Nephron progenitor cell (in vitro differentiated cells): ENCODE data around the gene FLT1.

Experiments
- DNase-seq: peaks from one replicate; pipeline ENCODE4 v3.0.0; 2021
- H3K27ac Mint-ChIP-seq: 2 replicates; pipeline ENCODE4 v1.8.0; 2021; ENCODE audit warnings: mild to moderate bottlenecking, moderate library complexity, mixed read lengths
- H3K27me3 Mint-ChIP-seq: 2 replicates; pipeline ENCODE4 v1.8.0; 2021; ENCODE audit warnings: mild to moderate bottlenecking, low read depth, mixed read lengths; ENCODE audit not compliant: poor library complexity
- H3K36me3 Mint-ChIP-seq: 2 replicates; pipeline ENCODE4 v1.8.0; 2021; ENCODE audit warnings: low read depth, mixed read lengths
- H3K4me1 Mint-ChIP-seq: 2 replicates; pipeline ENCODE4 v1.8.0; 2021; ENCODE audit warnings: mixed read lengths
- H3K4me3 Mint-ChIP-seq: 2 replicates; pipeline ENCODE4 v1.8.0; 2021; ENCODE audit warnings: mild to moderate bottlenecking, moderate library complexity, mixed read lengths
- H3K9me3 Mint-ChIP-seq: 2 replicates; pipeline ENCODE4 v1.8.0; 2021; ENCODE audit warnings: mild to moderate bottlenecking, moderate library complexity, mixed read lengths
- CTCF ChIP-seq: fragments of 200-600 bp; sonication (generic); IDR thresholded peaks from 2 replicates; pipeline ENCODE4 v1.5.0; 2021; ENCODE audit warnings: antibody characterized with exemption

FLT1 gene

GRCh38 chr13:28426381-28426780, 68.5 kb downstream of the FLT1 start:
- DNase-seq: no peak
- Mint-ChIP-seq H3K9me3 (no peaks in the 10 kb centered on the region), H3K36me3 (peaks cover 6% of the 10 kb centered on the region), H3K27me3 (peaks cover 4% of the 10 kb centered on the region), H3K27ac (no peak overlapping the region), H3K4me3 (no peak overlapping the region), H3K4me1 (no peaks in the 10 kb centered on the region)
- TF ChIP-seq CTCF: no peak

- Mint-ChIP-seq H3K4me3 (no peak overlapping the region), H3K36me3 (peaks cover 6% of the 10 kb centered on the region), H3K4me1 (peaks cover 2% of the 10 kb centered on the region), H3K9me3 (no peaks in the 10 kb centered on the region), H3K27me3 (peaks cover 4% of the 10 kb centered on the region), H3K27ac (no peak overlapping the region)
- no peak for TF ChIP-seq CTCF
- no peak for DNase-seq
These were observed 69.1 kb downstream of the FLT1 start for GRCh38 chr13:28425793-28426192.

GRCh38 chr13:28424541-28424940, 70.4 kb downstream of the FLT1 start:
- no peak for DNase-seq
- Mint-ChIP-seq H3K27me3 (peaks cover under 1% of the 10 kb centered on the region), H3K9me3 (no peaks in the 10 kb centered on the region), H3K27ac (no peak overlapping the region), H3K4me1 (peaks cover 8% of the 10 kb centered on the region), H3K4me3 (no peak overlapping the region), H3K36me3 (peaks cover 6% of the 10 kb centered on the region)
- TF ChIP-seq CTCF: no peak

- Mint-ChIP-seq H3K36me3 (peaks cover 6% of the 10 kb centered on the region), H3K27me3 (no peaks in the 10 kb centered on the region), H3K9me3 (no peaks in the 10 kb centered on the region), H3K4me1 (peaks cover 12% of the 10 kb centered on the region), H3K27ac (no peak overlapping the region), H3K4me3 (no peak overlapping the region)
- no peak for TF ChIP-seq CTCF
- DNase-seq: no peak
These were observed 71.9 kb downstream of the FLT1 start for GRCh38 chr13:28423010-28423409.

GRCh38 chr13:28421676-28422410, 73.1 kb downstream of the FLT1 start:
- H3K36me3 Mint-ChIP-seq: peaks cover 6% of the 10 kb centered on the region
- no peak for DNase-seq
- H3K4me1 Mint-ChIP-seq: peaks cover 15% of the 10 kb centered on the region
- no peak for TF ChIP-seq CTCF
- H3K27me3 Mint-ChIP-seq: no peaks in the 10 kb centered on the region
- no peak overlapping the region for H3K4me3 Mint-ChIP-seq
- H3K27ac Mint-ChIP-seq: no peak overlapping the region
- H3K9me3 Mint-ChIP-seq: no peaks in the 10 kb centered on the region

GRCh38 chr13:28420704-28421103, 74.2 kb downstream of the FLT1 start:
- H3K4me3 Mint-ChIP-seq: no peak overlapping the region
- no peaks in the 10 kb centered on the region for H3K9me3 Mint-ChIP-seq
- no peak for TF ChIP-seq CTCF
- peaks cover 15% of the 10 kb centered on the region for H3K4me1 Mint-ChIP-seq
- H3K36me3 Mint-ChIP-seq: no peaks in the 10 kb centered on the region
- H3K27ac Mint-ChIP-seq: no peak overlapping the region
- no peak for DNase-seq
- H3K27me3 Mint-ChIP-seq: no peaks in the 10 kb centered on the region
